ENCODE data around the gene SMTNL2.

SMTNL2 gene

DNA sequence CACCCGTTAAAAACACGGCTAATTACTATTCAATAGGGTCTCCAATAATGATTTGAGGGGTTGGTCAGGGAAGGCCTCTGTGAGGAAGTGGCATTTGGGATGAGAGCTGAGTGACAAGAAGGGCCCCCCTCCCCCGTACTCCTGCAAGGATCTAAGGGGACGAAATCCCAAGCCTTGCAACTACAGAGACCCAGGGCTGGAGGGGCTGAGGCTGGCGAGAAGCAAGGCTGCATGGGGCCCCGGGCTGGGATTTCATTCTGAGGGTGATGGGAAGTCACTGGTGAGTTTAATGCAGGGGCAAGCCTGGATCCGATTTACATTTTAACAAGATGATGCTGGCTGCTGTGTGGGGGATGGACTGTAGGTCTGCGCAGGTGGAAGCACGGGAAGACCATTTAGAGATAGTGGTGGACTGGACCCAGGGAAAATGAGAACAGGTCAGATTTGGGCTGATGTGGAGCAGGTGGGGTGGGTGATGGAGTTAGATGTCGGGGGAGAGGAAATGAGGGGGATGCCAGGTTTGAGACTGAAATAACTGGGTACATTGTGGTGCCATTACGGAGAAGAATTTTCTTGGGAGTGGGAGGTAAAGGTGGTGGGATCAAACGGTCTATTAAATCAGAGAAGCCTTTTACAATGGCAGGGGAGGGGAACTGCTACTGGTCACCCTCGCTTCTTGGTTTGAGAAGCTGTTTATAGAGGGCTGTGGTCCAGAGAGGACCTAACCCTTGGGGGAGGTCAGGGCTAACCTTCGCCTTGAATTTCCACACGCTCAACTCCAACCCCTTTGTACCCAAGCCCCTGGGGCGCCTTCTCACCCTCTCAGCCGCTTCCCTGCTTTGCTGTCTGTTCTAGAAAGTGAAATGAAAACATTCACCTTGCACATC is 28.2 kb upstream of the SMTNL2 start:
- no peak for FAIRE-seq
- no peak for TF ChIP-seq TAF1 (IDR thresholded peaks at IDR 0.05; ENCODE audit: borderline replicate concordance, low read depth, low read length)
- no peak for DNase-seq (ENCODE audit: insufficient read length)

DNA sequence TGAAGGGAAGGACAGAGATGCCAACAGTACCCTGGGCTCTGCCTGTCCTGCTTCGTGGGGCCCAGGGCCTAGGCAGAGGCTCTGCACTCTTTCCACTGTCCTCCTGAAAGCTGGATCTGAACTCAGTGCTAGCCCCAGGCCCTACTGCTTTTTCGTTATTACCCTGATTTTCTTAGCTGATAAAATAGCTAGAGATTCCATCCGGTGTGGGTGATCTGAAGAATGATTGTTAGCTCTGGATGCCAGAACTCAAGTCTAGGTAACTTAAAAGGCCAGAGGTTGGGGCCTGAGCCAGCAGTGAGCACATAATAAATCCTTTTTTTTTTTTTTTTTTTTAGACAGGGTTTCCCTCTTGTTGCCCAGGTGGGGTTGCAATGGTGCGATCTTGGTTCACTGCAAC is 27.3 kb upstream of the SMTNL2 start:
- no peak for FAIRE-seq

DNA sequence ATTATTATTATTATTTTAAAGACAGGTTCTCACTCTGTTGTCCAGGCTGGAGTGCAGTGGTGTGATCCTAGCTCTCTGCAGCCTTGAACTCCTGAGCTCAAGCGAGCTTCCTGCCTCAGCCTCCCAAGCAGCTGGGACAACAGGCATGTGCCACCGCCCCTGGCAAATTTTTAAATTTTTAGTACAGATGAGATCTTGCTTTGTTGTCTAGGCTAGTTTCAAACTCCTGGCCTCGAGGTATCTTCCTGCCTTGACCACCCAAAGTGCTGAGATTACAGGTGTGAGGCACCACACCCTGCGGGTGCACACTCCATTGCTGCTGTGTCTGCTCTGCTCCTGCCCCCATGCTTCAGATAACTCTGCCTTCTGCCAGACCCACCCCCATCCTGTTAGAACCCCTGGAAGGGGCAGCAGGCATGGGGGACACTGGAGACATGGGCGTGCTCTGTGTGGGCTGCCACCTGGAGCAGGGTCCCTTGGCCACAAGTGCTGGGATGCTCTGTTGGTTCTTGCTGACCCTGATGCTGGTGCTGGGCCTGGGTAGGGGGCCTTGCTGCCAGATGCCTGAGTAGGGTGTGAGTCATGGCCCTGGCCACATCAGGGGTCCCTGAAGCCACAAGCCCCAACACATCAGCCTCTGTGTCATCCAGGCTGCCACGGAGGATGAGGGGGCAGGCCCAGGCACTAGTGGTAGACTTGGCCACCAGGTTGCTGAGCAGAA is 26.5 kb upstream of the SMTNL2 start:
- TF ChIP-seq POLR2A (IDR thresholded peaks at IDR 0.05; ENCODE audit: low read depth, low read length), result no peak
- no peak for TF ChIP-seq TAF1 (IDR thresholded peaks at IDR 0.05; ENCODE audit: borderline replicate concordance, low read depth, low read length)
- TF ChIP-seq POLR2AphosphoS5 (IDR thresholded peaks at IDR 0.05; ENCODE audit: low read depth, low read length), result no peak
- FAIRE-seq, result no peak
- DNase-seq (ENCODE audit: insufficient read length), result no peak

More for the DNA sequence above, 27.3 kb upstream of the SMTNL2 start:
- TF ChIP-seq POLR2A (IDR thresholded peaks at IDR 0.05; ENCODE audit: low read depth, low read length) (no peak), TAF1 (IDR thresholded peaks at IDR 0.05; ENCODE audit: borderline replicate concordance, low read depth, low read length) (no peak), POLR2AphosphoS5 (IDR thresholded peaks at IDR 0.05; ENCODE audit: low read depth, low read length) (no peak)
- no peak for DNase-seq (ENCODE audit: insufficient read length)

DNA sequence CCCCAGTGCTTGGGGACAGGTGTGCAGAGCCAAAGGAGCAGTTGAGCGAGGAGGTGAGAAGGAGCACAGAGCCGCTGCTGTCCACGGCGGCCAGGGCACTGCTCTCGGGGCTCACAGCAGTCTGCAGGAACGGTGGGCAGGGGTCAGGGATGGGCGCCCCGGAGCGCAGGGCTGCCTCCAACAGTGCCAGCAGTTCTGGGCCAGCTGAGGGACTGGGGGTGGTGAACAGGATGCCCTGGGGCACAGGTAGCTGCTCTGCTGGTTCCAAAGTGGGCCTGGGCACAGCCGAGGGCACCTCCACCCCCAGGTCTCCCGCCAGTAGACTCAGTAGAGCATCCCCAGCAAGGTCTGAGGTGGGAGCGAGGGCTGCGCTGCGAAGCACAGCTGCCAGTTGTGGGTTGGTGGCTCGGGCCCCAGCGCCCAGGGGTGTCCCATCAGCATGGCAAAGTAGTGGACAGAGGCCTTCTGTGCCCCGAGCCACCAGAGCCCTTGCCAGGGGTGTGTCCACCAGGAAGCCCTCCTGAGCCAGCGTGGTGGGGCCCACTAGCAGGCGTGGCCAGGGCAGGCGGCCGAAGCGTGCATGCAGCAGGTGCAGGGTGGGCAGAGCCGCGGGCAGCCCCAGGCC is 25.9 kb upstream of the SMTNL2 start:
- TF ChIP-seq POLR2AphosphoS5 (IDR thresholded peaks at IDR 0.05; ENCODE audit: low read depth, low read length) (no peak), POLR2A (IDR thresholded peaks at IDR 0.05; ENCODE audit: low read depth, low read length) (no peak), TAF1 (IDR thresholded peaks at IDR 0.05; ENCODE audit: borderline replicate concordance, low read depth, low read length) (no peak)
- no peak for DNase-seq (ENCODE audit: insufficient read length)
- FAIRE-seq, result no peak

DNA sequence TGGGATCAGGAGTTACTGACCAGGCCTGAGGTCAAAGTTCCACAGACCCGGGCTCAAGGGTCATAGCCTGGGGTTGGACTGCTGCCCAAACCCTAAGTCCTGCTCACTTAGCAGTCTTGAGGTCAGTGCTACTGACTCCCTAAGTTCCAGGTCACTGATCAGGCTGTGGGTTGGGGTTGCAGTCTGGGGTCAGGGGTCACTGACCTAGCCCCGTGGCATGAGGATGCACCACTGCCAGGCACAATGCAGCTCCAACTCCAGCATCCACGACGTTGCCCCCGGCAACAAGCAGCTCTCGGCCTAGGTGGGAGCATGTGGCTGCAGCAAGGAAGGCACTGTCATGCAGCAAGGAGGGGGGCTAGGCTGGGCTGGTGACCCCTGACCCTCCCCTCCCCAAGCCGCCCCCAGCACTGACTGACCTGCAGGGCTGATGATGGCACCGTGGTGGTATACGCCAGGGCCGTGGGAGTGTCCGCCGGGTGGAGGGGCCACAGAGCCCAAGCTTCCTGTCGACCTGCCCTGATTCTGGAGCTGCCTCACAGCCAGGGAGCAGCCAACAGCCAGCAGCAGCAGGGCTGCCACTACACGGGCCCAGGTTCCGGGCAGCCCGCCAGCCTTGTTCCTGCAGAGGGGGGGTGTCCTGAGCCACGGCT is 25.1 kb upstream of the SMTNL2 start:
- TF ChIP-seq POLR2AphosphoS5 (IDR thresholded peaks at IDR 0.05; ENCODE audit: low read depth, low read length) (no peak), POLR2A (IDR thresholded peaks at IDR 0.05; ENCODE audit: low read depth, low read length) (no peak), TAF1 (IDR thresholded peaks at IDR 0.05; ENCODE audit: borderline replicate concordance, low read depth, low read length) (no peak)
- DNase-seq (ENCODE audit: insufficient read length) (no peak), FAIRE-seq (no peak)

DNA sequence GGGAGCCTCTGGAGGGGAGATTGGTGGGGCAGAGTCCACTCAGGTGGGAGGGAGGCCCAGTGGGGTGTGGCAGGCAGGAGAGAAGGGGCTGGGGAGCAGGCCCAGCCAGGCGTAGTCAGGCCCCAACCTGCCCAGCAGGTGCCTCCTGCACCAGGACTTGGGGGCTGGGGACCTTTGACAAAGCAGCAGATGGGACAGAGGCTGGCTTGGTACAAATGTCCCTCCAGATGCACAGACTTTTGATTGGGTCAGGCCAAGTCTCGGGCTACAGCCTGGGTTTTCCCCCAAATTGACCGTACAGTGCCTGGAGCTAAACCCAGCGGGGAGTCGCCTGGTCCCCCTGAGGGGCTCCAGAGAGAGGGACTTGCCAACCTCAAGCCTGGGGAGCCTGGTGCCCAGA is 24.4 kb upstream of the SMTNL2 start:
- TF ChIP-seq POLR2A (IDR thresholded peaks at IDR 0.05; ENCODE audit: low read depth, low read length) (no peak), TAF1 (IDR thresholded peaks at IDR 0.05; ENCODE audit: borderline replicate concordance, low read depth, low read length) (no peak)
- no peak for FAIRE-seq
- DNase-seq (ENCODE audit: insufficient read length), result no peak

DNA sequence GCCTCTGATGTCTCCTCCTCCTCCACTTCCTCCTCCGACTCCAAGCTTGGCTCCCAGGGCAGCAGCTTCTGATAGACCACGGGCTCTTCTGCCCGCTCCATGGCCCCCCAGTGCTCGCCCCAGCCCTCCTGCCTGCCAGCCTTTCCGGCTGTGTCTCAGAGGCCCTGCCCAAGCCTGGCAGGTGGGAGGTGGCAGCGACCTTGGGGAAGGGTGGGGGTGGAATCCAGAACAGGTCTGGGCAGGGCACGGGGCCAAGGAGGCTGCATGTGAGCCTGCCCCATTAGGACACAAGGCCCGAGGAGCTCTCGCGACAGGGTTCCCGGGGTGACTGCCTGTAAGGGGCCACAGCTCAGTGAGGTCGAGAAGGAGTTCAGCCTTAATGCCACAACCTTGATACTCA is 23.9 kb upstream of the SMTNL2 start, which contains the start of gene GGT6:
GGT6 (minus strand) TSS at position 157 of the 400 bp plus-strand sequence; CDS start at position 101, 56 bp downstream.
- FAIRE-seq (no peak), DNase-seq (ENCODE audit: insufficient read length) (no peak)
- TF ChIP-seq POLR2AphosphoS5 (IDR thresholded peaks at IDR 0.05; ENCODE audit: low read depth, low read length) (no peak), TAF1 (IDR thresholded peaks at IDR 0.05; ENCODE audit: borderline replicate concordance, low read depth, low read length) (no peak), POLR2A (IDR thresholded peaks at IDR 0.05; ENCODE audit: low read depth, low read length) (no peak)

DNA sequence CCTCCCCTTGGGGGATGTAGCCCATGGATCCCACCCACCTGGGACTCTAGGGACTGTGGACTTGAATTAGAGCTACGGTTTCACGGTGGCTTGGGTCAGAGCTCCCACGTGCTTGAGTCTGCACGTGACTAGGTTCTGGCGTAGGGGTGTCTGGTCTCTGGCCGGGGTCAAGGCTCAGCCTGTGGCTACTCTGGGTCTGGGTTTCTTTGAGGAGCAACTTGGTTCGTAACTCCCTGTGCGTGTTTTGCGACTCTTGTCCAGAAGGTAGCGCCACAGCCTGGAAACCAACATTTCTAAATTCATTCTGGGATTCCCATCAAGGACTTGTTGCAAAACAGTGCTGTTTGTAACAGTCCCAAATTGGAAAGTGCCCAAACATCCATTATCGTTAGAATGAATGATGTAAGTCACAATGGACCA is 23.5 kb upstream of the SMTNL2 start:
- DNase-seq (ENCODE audit: insufficient read length) (no peak), FAIRE-seq (peak; percentile 42)
- no peak for TF ChIP-seq POLR2A (IDR thresholded peaks at IDR 0.05; ENCODE audit: low read depth, low read length)
- no peak for TF ChIP-seq TAF1 (IDR thresholded peaks at IDR 0.05; ENCODE audit: borderline replicate concordance, low read depth, low read length)
- TF ChIP-seq POLR2AphosphoS5 (IDR thresholded peaks at IDR 0.05; ENCODE audit: low read depth, low read length), result no peak

DNA sequence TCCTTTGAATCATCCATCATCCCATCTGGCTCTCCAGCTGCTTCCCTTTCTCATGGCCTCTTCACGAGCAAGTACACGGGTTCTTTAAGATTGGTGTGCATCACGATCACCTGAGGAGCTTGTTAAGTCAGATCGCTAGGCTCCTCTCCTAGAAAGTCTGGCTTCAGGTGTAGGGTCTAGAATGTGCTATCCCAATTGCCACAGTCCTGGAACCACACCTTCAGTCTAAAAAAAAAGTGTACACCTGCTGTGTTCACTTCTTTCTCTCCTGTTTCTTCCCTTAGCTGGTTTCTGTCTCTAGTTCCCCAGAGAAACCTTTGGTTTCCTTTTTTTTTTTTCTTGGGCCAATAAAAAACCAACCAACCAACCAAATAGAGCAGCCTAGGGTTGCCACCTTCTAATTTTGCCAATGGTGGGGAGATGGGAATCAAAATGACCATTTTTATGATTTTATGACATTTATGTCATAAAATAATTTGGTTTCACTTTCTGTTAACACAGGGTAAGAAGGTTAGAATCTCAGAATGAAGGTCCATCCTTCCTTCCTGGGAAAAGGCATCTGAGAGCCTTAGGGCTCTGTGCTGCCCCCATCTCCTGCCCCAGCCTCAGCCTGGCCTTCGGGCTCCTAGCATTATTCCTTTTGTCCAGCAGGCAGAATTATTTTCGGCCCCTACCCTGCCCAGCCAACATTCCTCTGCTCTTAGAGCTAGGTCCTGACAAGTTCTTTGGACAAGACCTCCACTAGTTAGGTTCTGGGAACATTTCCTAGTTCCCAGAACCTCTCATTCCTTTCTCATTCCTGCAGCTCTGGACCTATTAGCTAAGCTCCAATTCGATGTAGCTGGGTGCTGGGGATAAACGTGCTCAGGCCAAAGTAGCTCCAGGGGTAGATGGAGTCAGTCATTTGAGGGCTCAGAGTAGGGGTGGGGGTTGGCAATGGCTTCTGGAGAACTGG is 22.0 kb upstream of the SMTNL2 start:
- TF ChIP-seq POLR2AphosphoS5 (IDR thresholded peaks at IDR 0.05; ENCODE audit: low read depth, low read length) (no peak), POLR2A (IDR thresholded peaks at IDR 0.05; ENCODE audit: low read depth, low read length) (no peak), TAF1 (IDR thresholded peaks at IDR 0.05; ENCODE audit: borderline replicate concordance, low read depth, low read length) (no peak)
- FAIRE-seq (peak; percentile 85), DNase-seq (ENCODE audit: insufficient read length) (no peak)

All from GM12892 (cell line).